ENCODE data around the gene TMEM121.
"Not testable (repeated sequence)": the region's sequence is repeated elsewhere in the genome, so short reads cannot be mapped to it uniquely, and the experiment has no call there.

The TMEM121 gene

DNA sequence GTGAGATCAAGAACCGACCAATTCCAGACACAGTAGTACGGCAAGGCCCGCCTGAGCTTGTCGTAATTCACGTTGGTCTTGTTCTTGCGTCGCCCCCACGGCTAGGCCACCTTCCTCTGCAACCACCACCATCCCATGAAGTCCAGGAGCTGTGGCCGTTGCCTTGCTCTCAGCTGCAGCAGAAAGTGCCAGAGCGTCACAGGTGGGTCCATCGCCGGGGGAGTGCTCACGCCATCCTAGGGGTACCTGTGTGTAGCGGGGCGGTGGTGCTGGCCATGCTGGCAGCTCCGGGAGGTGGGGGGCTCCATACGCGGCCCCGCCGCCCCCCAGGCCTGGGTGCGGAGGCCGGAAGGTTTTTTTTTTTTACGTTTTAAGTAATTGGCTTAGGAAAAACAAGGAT, 23.1 kb downstream of the TMEM121 start:
- DNase-seq: no peak

DNA sequence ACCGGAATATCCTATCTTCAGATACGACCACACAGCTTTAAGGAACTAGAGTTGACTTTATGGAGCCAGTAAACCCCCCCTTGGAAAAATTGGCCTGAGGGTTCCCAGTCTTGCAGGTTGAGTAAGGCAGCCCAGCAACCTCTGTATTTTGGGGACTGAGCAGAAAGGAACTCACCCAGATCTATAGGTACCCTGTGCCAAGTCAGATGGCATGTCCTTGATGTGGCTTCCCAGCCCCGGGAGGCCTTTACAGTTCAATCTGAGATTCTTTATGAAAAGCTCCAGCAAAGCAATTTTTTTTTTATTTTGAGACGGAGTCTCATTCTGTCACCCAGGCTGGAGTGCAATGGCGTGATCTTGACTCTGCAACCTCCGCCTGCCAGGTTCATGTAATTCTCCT, 27.6 kb downstream of the TMEM121 start:
- no peak for DNase-seq

DNA sequence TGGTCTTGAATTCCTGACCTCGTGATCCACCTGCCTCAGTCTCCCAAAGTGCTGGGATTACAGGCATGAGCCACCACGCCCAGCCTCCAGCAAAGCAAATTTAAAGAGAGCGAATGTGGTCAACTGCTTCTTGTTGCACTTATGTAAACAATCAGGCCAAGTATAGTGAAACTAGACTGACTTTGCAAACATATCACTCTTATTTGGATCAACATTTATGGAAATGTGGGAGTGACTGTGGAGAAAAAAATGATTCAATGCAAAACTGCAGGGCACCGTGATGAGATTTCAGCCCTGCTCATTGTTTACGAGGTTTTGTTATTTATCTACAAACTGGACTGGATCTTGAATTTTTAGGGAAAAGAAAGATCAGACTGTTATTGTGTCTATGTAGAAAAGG, 28.1 kb downstream of the TMEM121 start:
- DNase-seq: no peak

DNA sequence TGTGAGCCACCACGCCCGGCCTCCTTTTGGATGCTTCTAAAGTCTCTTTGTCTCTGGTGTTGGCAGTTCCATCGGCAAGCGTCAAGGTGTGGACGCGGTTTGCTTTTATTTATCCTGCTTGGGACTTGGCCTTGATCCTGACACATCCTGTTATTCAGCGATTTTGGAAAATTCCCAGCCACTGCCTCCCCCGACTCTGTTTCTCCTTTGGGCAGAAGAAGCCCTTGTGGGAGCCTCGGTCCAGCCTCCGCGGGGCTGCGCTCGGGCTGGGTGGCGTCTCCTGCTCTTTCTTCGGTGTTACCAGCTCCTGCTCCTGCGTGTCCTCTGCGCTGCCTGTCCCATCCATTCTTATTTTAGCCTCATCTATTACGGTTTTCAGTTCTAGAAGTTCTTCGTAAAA, 31.3 kb downstream of the TMEM121 start:
- DNase-seq: not testable (repeated sequence)

DNA sequence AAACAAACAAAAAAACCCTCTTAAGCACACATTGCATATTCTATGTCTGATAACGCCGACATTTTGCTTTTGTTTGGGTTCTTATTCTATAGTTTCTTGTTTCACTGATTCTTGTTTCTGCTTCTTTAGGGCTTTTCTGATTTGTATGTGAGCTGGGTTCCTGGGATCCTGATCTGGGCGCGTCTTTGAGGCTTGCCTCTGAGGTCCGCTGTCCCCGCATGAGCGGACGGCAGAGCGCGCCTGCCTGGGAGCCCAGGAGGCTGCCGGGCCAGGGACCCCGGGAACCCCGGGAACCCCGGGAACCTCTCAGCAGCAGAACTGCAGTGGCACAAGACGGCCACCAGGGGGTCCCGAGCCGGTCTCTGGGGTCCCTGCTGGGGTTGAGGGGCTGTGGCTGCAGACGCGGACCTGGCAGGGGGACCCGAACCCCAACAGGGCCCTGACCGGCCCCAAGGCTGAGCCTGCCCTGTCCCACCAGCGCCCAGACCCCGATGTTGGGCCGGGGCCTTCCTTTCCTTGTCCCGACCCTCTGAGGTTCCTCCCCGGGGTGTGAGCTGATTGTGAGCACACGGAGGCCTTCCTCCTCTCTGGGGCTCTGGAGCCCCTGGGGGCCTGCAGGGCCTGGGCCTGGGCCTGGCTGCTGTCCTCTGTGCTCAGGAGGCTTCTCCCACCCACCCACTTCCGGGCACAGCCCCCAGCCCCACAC, 32.2 kb downstream of the TMEM121 start:
- DNase-seq: not testable (repeated sequence)

DNA sequence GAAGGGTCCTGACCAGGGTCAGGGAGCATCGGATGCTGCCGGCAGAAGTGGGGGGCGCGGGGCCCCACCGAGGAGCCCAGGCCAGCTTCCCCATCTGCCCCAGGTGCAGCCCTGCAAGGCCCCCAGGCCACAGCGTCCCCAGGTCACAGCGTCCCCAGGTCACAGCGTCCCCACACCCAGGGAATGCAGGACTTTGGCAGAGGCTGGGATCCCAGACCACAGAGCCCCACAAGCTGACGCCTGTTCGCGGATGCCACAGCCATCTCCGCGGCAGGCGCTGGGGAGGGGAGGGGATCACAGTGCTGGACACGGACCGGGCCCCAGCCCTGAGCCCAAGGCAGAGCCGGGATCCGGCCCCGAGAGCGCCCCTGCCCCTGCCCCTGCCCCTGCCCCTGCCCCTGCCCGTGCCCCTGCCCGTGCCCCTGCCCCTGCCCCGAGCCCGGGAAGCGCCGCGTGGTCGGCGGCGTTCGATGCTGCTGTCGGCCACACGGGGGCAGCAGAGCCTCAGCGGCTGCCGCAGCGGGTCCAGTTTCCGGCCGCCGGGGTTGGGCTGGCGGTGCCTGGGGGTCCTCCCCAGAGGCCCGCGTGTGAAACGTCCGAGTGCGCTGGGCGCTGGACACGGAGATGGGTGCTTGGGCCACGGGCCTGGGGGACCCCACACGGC, 33.1 kb downstream of the TMEM121 start:
- DNase-seq: peak; percentile 6

DNA sequence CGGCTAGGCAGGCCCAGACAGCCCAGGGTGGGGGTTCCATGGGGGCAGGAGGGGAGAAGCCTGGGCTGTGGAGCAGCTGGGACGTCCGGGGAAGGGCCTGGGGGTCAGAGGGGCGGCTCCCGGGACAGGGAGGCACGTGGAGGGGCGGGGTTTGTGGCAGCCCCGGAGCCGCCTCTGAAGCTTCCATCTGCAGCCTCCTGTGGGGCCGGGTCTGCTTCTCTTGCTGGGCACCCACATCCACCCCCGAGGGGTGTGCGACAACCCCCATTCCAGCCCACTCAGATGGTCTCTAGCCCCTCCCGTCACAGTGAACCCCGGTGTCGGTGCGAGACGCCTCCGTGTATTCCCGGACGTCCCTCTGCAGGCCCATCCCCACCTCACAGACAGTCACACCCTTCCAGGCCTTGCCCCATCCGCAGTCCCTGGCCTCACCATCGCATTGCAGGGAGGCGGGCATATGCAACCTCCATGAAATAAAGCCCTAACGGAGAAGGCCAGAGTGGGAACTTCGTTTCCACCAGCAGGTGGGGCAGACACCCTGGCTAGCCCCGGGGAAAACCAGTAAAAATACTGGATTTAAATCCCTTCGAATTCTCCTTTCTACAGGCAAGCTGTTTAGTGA, 33.8 kb downstream of the TMEM121 start:
- DNase-seq: not testable (repeated sequence)

DNA sequence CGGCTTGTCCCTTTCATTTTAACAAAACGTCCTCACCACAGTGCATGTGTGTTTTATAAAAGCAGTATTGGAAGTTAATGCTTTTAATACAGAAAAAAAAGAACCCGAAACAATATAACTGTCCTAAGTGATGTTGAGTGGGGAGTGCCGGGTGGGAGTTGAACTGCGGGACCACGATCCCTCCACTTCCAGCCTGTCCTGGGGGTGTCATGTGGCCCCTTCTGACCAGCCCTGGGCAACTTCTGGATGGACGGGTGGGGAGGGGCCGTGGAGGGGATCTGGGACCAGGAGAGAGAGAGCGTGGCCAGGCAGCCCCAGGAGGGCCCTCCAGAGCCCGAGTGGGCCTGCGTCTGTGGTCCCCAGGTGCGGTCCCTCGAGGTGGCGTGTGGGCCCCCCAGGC, 35.0 kb downstream of the TMEM121 start:
- not testable (repeated sequence) for DNase-seq

DNA sequence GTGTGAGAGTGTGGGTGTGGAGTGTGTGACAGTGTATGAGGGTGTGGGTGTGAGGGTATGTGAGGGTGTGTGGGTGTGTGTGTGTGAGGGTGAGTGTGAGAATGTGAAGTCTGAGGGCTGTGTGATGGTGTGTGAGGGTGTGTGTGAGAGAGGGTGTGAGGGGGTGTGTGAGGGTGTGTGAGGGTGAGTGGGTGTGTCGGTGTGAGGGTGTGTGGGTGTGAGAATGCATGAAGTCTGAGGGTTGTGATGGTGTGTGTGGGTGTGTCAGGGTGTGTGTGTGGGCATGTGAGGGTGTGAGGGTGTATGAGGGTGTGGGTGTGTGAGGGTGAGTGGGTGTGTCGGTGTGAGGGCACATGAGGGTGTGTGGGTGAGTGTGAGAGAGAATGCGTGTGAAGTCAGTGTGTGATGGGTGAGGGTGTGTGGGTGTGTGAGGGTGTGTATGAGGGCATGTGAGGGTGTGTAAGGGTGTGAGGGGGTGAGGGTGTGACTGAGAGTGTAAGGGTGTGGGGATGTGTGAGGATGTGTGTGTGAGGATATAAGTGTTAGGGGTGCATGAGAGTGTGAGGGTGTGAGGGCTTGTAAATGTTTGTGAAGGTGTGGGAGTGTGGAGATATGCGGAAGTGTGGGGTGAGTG, 36.4 kb downstream of the TMEM121 start:
- DNase-seq: no peak

DNA sequence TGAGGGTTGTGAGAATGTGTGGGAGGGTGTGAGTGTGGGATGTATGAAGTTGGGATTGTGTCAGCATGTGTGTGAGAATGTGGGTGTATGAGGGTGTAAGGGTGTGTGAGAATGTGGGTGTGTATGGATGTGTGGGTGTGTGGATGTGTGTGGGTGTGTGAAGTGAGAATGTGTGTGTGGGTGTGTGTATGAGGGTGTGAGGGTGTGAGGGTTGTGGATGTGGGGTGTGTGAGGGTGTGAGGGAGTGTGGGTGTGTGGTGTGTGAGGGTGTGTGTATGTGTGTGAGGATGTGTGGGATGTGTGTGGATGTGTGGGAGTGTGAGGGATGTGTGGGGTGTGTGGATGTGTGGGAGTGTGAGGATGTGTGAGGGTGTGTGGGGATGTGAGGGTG, 37.0 kb downstream of the TMEM121 start:
- no peak for DNase-seq

DNA sequence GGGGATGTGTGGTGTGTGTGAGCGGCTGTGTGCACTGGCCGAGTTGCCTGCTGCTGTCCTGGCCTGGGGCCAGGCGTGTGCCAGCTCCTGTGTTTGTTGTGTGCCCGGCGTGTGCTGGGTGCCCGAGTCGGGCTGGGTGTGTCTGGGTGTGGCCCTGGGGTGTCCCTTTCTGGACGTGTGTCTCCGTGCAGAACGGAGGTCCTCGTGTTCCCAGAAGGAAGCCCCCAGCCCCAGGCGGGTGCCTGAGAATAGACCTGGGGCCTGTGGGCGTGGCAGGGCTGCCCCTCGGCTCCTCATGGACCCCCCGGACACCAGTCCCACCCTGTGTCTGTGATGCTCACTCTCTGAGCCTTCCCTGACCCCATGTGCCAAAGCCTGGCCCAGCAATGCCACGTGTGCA, 38.2 kb downstream of the TMEM121 start:
- DNase-seq: not testable (repeated sequence)

DNA sequence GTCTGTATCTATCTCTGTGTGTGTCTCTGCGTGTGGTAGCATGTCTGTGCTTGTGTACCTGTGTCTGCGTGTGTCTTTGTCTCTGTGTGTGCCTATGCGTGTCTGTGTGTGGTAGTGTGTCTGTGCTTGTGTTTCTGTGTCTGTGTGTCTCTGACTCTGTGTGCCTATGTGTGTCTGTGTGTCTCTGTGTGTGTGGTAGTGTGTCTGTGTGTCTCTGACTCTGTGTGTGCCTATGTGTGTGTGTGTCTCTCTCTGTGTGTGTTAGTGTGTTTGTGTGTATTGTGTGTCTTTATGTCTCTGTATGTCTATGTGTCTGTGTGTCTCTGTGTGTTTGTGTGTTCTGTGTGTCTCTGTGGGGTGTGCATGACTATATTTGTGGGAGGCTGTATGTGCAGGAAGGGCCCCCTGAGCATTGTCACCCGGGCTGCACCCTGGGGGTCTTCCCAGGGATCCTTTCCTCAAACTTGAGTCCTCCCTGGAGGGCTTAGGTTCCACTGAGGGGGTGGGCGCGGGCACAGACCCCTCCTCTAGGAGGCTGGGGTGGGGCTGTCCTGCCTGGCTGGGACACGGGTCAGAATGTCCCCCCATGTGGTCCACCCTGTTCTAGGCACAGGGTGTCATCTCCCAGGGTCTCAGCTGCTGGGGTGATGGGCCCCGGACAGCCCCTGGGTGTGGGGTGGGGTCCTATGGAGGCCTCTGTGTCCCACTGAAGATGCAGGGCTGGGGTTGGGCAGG, 39.0 kb downstream of the TMEM121 start:
- DNase-seq: not testable (repeated sequence)

DNA sequence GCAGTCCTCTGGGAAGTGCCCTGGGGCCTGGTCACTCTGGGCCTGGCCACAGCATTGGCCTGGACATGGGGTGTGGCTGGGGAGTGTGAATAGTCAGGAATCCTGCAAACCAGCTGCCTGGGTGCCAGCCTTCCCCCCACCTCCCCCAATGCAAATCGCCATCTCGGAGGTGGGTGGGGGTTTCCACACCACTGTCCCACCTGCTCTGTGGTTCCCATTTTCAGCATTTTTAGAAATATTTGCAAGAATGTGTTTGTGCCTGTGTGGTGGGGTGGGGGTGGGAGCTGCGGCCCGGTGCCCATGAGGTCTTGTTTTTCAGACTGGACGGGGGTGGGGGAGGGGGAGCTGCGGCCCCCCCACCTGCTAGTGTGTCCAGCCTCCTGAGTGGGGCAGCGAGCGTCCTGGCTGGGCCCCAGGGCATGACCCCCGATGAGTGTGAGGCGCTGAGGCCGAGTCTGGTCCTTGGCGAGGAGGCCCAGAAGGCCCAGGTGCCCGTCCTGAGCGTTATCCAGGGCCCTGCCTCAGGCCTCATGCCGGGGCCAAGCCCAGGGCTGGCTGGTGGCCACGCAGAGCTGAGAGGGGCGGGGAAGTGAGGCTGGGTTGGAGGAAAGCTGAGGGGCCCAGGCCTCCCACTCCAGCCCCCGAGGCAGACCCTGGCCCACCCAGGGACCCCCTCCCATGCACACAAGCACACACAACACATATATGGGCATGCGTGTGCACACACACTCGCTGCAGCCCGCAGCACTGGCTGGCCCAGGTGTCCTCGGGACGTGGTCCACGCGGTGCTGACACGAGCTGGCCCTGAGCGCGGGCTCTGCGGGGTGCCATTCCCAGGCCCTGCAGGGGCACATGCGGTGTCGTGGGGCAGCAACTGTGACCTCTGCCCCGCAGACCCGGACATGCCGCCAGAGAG, 40.1 kb downstream of the TMEM121 start:
- DNase-seq: not testable (repeated sequence)

DNA sequence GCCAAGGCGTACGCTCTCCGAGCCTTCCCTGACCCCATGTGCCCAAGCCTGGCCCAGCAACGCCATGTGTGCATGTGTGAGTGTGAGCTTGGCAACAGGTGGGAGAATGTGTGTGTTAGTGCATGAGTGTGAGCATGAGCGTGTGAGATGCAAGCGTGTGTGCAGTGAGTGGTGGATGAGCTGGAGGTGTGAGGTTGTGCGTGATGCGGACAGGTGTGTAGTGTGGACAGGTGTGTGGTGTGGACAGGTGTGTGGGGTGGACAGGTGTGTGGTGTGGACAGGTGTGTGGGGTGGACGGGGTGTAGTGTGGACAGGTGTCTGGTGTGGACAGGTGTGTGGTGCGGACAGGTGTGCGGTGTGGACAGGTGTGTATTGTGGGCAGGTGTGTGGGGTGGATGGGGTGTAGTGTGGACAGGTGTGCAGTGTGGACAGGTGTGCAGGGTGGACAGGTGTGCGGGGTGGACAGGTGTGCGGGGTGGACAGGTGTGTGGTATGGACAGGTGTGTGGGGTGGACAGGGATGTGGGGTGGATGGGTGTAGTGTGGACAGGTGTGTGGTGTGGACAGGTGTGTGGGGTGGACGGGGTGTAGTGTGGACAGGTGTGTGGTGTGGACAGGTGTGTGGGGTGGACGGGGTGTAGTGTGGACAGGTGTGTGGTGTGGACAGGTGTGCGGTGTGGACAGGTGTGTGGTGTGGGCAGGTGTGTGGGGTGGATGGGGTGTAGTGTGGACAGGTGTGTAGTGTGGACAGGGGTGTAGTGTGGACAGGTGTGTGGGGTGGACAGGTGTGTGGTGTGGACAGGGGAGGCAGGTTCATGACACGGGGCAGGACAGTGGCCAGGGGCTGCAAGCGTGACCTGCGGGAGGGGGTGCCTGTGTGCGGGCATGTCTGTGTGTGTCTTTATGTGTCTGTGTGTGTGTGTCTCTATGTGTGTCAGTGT, 41.1 kb downstream of the TMEM121 start:
- not testable (repeated sequence) for DNase-seq

DNA sequence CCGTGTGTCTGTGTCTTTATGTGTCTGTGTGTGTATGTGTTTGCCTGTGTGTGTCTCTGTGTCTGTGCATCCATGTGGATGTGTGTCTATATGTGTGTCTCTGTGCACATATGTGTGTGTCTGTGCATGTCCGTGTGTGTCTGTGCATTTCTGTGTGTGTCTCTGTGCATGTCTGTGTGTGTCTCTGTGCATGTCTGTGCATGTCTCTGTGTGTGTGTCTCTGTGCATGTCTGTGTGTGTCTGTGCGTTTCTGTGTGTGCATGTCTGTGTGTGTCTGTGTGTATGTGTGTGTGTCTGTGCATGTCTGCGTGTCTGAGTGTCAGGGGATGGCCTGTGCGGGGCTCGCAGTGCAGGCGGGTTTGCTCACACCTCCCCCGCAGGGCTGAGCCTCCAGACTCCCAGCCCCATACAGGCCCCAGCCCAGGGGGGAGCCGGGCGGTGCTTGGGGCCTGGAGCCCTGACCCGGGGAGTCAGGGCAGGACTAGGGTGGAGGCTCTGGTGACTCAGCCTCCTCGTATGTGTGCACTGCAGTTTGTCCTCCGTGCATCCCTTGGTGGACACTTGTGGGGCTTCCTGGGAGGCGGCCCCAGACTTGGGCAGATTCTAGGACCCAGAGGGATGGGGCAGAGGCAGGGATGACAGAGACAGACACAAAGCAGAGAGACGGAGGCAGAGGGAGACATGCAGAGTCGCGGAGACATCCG, 41.9 kb downstream of the TMEM121 start:
- not testable (repeated sequence) for DNase-seq

DNA sequence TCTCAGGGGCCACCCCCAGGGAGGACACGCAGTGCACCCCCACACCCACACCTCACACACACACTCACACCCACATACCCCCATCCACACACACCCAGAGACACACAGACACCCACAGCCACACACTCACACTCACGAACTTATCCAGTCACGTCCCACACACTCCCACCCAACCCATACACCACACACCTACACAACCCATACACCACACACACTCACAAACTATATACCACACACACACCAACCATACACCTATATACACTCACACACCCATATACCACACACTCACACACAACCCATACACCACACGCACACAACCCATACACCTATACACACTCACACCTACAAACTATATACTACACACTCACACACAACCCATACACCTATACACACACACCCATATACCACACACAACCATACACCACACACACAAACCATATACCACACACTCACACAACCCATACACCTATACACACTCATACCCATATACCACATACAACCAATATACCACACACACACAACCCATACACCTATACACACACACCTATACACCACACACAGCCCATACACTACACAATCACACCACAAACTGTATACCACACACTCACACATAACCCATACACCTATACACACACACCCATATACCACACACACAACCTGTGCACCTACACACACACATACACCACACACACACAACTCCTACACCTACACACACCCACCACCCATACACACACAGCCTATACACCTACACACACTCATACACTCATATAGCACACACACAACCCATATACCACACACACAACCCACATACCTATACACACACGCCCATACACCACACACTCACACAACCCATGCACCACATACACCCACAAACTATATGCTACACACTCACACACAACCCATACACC, 42.7 kb downstream of the TMEM121 start:
- no peak for DNase-seq

DNA sequence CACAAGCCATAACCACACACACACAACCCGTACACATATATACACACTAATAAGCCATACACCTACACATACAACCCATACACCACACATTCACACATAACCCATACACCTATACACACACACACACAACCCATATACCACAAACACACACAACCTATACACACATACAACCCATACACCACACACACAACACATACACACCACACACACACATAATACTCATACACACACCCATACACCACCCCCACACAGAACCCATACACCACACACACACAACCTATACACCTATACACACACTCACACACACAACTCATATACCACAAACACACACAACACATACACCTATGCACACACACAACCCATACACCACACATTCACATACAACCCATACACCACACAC, 44.1 kb downstream of the TMEM121 start:
- no peak for DNase-seq

DNA sequence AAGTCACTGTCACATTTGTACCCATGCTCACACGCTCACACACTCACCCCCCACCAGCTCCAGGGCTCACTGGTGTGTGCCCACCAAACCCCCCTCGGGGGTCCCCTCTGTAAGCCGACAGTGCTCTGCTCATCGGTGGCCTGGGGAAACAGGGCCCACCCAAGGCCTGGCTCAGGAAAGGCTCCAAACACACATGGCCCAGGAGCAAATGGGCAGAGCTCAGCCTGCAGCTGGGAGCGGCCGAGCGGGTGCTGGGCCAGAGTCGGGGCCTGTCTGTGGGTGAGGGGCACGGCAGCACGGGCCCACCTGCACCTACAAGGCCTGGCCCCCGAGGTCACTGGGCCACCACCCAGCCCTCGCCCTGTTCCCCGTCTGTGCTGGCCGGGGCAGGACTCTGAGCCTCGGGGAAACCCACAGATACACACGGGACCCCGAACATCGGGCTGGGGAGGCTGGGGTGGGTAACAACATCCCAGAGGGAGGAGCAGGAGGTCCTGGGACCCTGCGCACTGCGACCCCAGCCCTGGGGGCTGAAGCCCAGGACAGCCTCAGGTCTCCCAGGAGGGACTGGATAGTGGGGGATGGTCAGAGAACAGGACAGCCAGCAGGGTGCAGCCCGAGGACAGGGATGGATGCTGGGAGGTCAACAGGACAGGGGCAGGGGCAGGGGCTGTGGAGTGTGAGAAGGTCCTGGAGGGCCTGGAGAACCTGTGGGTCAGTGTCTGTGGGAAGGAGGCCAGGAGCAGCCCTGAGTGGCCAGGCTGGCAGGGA, 45.0 kb downstream of the TMEM121 start:
- DNase-seq: not testable (repeated sequence)

Data from NCI-H345 (cell line).